NCI-H460 (cell line): ENCODE measurements around the gene LRRK1. TPM values are rescaled to one million over a fixed set of nuclear protein-coding genes. Genes with fewer than 3 reads are reported as not detected.

Source experiments
- DNase-seq: peaks from one replicate; pipeline ENCODE4 v3.0.0-alpha.2; 2016; ENCODE audit warnings: low read depth; ENCODE audit errors: extremely low read depth
- total RNA-seq: library from RNA; depleted of rRNA; stranded (reverse); fragments of >200 nt; shearing (Covaris generic); gene quantifications from 2 replicates; pipeline ENCODE4 v1.2.3, GENCODE V29; 2014

LRRK1 gene
- total RNA-seq, 1 experiment from 2014 or later: 1.3 TPM

DNA sequence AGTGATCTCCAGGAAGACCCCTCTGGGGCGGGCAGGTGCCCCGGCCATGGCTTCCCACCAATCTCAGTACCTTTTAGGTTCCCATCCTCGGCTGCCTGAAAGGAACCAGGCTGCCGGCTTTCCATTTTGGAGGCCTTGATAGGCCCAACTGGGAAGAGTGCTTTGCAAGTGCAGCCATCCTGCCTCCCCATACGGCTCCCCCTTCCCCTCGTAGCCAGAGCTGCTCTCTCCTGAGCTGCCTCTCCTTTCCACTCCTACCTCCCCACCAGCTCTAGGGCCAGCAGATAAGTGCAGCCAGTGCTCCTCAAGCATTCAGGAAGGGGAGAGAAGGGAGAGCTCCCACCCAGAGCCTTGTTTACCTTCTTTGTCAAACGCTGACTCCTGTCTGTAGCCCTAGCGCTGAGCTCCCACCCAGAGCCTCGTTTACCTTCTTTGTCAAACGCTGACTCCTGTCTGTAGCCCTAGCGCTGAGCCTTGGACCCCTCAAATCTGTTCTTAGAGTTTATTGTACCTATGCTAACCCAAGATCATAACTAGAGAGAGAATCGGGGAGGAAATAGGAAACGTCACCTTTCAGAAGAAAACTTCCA is 133.0 kb downstream of the LRRK1 start:
- no peak for DNase-seq

GRCh38 chr15:101052681-101053121 is 133.5 kb downstream of the LRRK1 start:
- no peak for DNase-seq

GRCh38 chr15:101053261-101053660 is 134.1 kb downstream of the LRRK1 start:
- no peak for DNase-seq

DNA sequence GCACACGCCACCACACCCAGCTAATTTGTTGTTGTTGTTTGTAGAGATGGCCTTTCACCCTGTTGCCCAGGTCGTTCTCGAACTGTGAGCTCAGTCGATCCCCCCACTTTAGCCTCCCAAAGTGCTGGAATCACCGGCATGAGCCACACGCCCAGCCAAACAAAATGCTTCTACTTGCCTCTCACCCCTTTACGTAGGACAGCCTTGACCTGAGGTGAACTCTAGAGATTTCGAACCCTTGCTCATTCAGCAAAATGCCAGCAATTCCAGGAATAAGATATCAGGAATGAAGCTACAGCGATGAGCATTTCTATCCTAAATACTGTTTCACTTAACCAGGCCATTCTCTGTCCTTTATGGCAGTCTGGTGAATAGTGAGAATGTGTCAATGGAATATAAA is 135.0 kb downstream of the LRRK1 start:
- no peak for DNase-seq

- no peak for DNase-seq
Observed at GRCh38 chr15:101054991-101055390, 135.8 kb downstream of the LRRK1 start.

DNA sequence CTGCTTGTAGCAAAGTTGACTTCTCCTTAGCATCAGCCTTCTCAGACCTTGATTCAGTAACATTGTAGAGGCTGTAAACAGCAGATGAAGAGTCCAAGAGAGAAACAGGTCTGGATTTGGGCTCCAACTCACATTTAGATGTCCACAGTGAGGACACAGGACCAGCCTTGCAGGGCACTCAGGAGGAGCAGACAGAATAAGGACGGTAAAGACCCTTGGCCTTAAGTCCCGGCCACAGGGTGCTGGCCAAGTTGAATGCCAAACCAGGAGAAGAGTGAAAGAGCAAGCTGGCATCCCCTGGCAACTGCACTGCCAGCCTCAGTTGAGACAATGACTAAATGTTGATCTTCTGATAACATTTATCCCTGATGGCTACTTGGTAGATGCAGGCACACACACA is 136.3 kb downstream of the LRRK1 start:
- no peak for DNase-seq

- DNase-seq: no peak
Observed at GRCh38 chr15:101056366-101057334, 137.5 kb downstream of the LRRK1 start.

DNA sequence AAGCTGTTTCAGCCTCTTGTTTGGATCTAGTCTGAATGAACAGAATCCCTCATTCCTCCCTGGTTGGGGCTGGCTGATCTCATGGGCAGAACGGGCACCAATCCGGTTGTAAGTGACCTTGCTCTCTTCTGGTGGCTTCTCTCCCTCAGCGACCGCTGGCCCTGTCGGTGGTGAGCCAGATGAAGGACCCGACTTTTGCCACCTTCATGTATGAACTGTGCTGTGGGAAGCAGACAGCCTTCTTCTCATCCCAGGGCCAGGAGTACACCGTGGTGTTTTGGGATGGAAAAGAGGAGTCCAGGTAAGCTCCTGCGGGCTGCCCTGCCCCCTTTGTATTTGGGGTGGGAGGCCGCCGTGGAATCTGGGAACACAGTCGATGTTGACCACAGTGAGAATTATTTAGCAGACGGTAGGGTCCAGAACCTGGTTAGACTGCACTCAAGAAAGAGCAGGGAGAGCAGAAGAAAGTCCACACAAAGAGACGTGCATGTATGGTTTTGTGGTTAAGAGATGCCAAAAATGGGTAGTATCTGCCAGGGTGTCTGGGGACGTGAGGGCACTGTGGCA is 138.8 kb downstream of the LRRK1 start:
- DNase-seq: no peak

- no peak for DNase-seq
Observed at GRCh38 chr15:101058735-101059134, 139.6 kb downstream of the LRRK1 start.

DNA sequence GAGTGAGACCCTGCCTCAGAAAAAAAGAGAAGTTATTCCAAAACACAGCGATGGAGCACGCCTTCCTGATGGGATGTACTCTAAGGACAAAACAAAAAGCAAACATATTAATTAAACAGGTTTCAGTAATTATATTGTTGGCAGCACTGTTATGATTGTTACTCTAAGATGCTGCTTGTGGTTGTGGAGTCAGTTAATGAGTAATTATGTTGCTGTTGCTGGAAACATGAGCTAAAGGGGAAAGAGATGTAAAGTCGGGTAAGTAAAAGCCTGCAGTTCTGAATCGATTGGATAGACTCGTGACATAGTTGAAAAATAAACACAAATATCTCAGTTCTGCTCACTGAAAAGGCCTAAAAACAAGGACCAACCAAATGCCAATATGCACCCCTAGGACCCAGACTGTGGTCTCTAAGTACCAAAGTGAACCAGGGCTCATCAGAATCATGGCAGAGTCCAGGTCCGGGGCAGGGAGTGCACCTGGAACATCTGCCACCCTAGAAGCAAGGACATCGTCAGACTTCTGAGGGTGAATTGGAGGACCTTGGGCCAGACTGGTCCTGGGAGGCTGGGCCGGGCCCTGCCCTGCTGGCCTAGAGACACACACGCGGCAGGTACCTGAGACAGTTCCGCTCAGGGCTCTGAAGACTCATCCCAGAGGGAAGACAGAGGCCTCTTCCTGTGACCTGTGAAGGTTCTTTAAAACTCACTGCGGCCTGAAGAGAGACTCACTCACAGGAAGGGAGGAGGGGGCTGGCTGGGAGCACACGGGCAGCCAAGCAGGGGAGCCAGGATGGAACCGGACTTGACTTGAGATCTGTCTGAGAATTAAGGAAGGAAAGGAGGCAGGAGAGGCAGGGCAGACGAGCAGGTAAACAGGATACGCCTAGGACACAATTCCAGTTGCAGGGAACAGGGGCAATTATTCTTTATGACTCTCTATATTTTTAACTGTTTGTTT is 140.5 kb downstream of the LRRK1 start:
- DNase-seq: no peak

GRCh38 chr15:101060576-101061551 is 141.7 kb downstream of the LRRK1 start:
- no peak for DNase-seq

DNA sequence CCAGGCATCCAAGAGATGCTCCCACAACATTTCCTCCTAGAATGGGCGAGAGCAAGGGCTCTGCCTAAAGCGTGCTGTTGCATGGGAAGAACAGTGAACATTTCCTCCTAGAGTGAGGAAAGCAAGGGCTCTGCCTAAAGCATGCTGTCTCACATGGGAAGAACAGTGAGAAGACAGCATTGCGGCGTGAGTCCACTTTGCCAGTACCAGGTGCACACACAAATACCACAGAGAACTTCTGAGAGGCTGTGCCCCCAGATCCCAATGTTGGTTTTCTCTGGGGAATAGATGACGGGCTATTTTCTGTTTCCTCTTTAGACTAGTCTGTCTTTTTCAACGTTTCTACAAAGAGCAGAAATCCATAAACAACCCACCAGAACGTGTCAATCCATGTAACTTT is 142.9 kb downstream of the LRRK1 start:
- DNase-seq: no peak

DNA sequence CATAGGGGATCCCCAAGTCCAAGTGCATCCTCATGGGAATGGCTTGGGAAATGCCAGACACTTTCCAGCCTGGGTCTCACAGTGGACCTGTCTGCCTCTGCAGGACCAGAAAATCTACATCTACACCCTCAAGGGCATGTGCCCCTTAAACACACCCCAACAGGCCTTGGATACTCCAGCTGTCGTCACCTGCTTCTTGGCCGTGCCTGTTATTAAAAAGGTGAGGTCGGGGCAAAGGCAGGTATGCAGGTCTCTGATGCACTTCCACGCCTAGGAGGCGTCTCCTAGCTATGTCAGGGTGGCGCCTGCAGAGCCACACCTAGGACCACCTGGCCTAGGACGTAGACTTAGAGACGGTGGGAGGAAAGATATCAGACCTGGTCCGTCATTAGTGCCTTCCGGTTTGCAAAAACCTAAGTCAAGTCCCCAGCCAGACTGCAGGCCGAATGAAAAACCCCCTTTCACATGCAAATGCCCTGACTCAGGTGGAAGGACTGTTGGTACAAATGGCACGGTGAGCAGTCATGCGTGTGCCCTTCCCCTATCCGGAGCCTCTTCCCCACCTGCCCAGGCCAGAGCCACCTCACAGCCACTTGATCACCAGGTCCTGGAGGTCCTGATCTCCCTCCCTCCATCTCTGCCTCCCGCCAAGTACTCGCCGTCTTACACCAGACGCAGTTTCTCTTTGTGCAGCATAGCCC is 143.5 kb downstream of the LRRK1 start:
- no peak for DNase-seq

GRCh38 chr15:101063212-101063611 is 144.1 kb downstream of the LRRK1 start:
- no peak for DNase-seq

- DNase-seq: no peak
Observed at GRCh38 chr15:101063891-101064794, 145.0 kb downstream of the LRRK1 start.

GRCh38 chr15:101064795-101065569 is 145.8 kb downstream of the LRRK1 start:
- no peak for DNase-seq
